Renal pelvis (tissue), 4 donors: ENCODE measurements around the gene SERTAD1. TPM values are rescaled to one million over a fixed set of nuclear protein-coding genes. Genes with fewer than 3 reads are reported as not detected.

Experiments used
- DNase-seq: peaks from one replicate; pipeline ENCODE4 v3.0.0-alpha.2; 2013
- polyA plus RNA-seq, 3 donors: library from polyadenylated mRNA; unstranded; fragments of 120-200 nt; gene quantifications; one replicate each; pipeline ENCODE4 v1.2.1, GENCODE V29; 2013; ENCODE audit not compliant: insufficient read length in 3 of 3

The SERTAD1 gene
- polyA plus RNA-seq, 3 donors = 7.9 to 12.0 (median 10.8) TPM

GRCh38 chr19:40383668-40384248 is 42.0 kb downstream of the SERTAD1 start:
- no peak for DNase-seq

GRCh38 chr19:40381321-40381720 is 44.5 kb downstream of the SERTAD1 start:
- DNase-seq = no peak

DNA sequence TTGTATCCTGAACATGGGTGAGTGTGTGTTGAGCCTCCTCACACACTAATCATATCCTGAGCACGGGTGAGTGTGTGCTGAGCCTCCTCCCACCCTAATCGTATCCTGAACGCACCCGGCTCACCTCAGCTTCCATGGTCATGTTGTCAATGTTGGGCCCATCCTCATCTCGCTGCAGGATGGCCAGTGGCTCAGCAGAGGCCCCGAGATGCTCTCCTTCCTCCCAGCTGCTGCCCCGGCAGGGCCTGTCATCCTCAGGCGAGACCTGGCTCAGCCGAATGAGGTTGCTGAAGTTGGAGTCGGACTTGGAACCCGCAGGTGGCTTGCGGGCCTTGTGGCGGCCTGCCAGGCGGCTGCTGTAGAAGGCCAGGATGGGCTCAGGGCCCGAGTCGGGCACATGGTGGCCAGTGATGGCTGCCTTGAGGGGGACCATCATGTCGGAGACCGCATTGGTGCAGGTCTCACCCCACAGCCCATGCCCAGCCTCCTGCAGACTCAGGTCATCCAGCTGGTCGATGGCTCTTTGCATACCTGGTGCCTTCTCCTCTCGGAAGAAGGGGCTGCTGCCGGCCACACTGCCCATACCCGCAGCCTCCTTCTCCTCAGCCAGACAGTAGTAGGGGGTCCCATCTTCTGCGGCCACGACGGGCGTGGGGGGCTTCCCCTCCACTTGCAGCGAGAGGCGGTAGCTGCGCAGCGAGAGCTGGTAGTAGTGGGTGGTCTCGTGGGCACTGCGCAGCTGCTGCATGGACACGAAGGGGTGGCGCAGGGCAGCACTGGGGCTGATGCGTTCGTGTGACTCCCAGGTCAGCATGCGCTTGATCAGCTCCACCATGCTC is 45.4 kb downstream of the SERTAD1 start:
- DNase-seq = no peak

GRCh38 chr19:40379446-40380198 is 46.2 kb downstream of the SERTAD1 start:
- no peak for DNase-seq

GRCh38 chr19:40378509-40378908 is 47.3 kb downstream of the SERTAD1 start:
- no peak for DNase-seq

DNA sequence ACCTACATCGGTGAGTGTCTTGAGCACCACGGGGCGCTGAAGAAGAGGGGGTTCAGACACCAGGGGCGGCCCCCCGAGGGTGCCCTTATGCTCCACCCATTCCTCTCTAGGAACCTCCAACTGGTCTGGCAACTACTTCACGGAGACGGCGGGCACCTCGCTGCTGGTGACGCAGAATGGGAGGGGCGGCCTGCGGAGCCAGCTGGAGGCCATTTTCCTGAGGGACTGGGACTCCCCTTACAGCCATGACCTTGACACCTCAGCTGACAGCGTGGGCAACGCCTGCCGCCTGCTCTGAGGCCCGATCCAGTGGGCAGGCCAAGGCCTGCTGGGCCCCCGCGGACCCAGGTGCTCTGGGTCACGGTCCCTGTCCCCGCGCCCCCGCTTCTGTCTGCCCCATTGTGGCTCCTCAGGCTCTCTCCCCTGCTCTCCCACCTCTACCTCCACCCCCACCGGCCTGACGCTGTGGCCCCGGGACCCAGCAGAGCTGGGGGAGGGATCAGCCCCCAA is 47.9 kb downstream of the SERTAD1 start:
- no peak for DNase-seq

DNA sequence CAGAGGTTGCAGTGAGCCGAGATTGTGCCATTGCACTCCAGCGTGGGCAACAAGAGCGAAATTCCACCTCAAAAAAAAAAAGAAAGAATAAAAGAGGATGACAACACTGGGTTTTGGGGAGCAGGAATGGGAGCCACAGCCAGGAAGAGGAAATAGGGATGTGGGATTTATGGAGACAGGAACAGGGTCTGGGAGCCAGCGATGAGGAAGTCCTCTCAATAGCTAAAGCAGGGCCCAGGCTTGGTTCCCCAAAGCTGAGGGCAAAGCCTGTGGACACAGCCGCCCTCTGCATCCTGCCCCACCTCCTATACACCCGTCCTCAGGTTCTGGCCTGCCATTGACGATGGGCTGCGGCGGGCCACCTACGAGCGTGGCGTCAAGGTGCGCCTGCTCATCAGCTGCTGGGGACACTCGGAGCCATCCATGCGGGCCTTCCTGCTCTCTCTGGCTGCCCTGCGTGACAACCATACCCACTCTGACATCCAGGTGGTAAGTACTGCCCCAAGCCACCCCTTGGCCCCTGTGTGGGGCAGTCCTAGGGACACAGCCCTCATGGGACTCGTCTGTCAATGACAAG is 49.4 kb downstream of the SERTAD1 start:
- DNase-seq = no peak

DNA sequence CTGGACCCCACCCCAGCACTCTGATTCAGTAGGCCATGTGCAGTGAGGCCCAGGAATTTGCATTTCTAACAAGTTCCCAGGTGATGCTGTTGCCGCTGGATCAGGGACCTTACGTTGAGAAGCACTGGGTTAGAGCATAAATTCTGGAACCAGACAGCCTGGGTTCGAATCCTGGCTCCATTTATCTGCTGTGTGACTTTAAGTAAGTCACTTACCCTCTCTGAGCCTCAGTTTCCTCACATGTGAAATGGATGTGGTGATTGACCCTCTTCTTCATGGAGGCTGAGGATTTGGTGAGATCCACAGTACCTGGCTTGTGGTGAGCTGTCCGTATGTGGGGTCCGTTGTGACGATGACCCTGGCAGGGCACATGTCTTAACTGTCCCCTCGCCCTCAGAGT is 51.7 kb downstream of the SERTAD1 start:
- DNase-seq = no peak

- DNase-seq = no peak
Measured at GRCh38 chr19:40371802-40372122, 54.0 kb downstream of the SERTAD1 start.

Other genes starting within 250 kb of the SERTAD1 start
- 10 to 100 TPM; 16.0 to 19.7 (median 16.8) TPM for gene MAP3K10, start 234.6 kb downstream of the SERTAD1 start, polyA plus RNA-seq
- under 1 TPM in 2 of 3 donors, not detected in 1; 0.10 to 0.34 TPM for gene TTC9B, start 207.6 kb downstream of the SERTAD1 start, polyA plus RNA-seq
- 1 to 10 TPM; 1.6 to 2.2 (median 1.8) TPM for gene CCNP, start 199.3 kb downstream of the SERTAD1 start, polyA plus RNA-seq
- gene AKT2, start 140.6 kb downstream of the SERTAD1 start, polyA plus RNA-seq = 100 to 1,000 TPM; 162 to 236 (median 219) TPM
- gene C19orf47, start 77.6 kb downstream of the SERTAD1 start, polyA plus RNA-seq = 10 to 100 TPM; 14.1 to 17.6 (median 15.0) TPM
- 100 to 1,000 TPM; 254 to 302 (median 292) TPM for gene PLD3, start 77.3 kb downstream of the SERTAD1 start, polyA plus RNA-seq
- gene HIPK4, start 35.8 kb downstream of the SERTAD1 start, polyA plus RNA-seq = under 1 TPM; 0.09 to 0.19 (median 0.16) TPM
- 10 to 100 TPM; 13.1 to 15.5 (median 14.2) TPM for gene PRX, start 12.6 kb downstream of the SERTAD1 start, polyA plus RNA-seq
- 10 to 100 TPM; 36.5 to 38.6 (median 38.3) TPM for gene SERTAD3, start 18.3 kb upstream of the SERTAD1 start, polyA plus RNA-seq
- 10 to 100 TPM; 51.8 to 54.2 (median 52.3) TPM for gene BLVRB, start 39.8 kb upstream of the SERTAD1 start, polyA plus RNA-seq
- 1 to 10 TPM; 1.4 to 2.0 (median 1.8) TPM for gene SPTBN4, start 41.0 kb upstream of the SERTAD1 start, polyA plus RNA-seq
- gene SHKBP1, start 150.9 kb upstream of the SERTAD1 start, polyA plus RNA-seq = 10 to 100 TPM; 47.9 to 60.1 (median 57.9) TPM
- gene LTBP4, start 175.4 kb upstream of the SERTAD1 start, polyA plus RNA-seq = 100 to 1,000 TPM; 225 to 341 (median 273) TPM